Measurements from ENCODE around the gene MED13L. TPM values are rescaled to one million over a fixed set of nuclear protein-coding genes. Genes with fewer than 3 reads are reported as not detected.

MED13L gene
- total RNA-seq, 2 donors from 2014 or later = 55.0 to 64.1 TPM

DNA sequence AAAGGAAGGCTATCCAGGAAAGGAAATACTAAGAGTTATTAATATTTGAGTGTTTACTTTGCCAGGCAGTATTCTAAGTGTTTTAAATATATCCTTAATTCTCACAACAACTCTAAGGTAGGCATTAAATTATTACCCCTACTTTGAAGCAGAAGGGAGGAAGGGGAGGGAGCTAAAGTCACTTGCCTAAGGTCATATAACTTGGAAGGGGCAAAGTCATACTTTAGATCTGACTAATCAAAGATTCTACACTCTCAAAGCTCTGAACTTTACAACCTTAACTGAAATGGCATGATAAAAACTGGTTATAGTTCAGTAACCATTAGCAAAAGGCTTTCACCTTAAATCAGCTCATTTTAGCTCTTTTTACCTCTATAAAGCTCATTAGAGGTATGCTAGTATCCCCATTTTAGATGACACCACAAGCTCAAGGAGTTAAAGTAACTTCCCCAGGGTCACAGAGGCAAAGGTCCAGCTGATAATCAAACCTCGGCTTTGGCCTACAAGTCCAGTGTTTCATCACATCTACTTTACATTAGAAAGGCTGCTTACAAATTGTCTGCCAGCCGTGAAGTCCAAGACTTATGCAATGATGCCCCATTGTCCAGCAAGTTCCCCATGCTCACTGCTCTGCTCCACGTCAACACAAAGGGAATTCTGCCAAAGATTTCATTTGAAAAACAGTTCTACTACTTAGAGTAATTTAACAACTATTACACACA, 223.9 kb downstream of the MED13L start:
- Histone ChIP-seq H3K27ac (peak overlapping the region; percentile 4 to 22), H3K4me3 (no peak overlapping the region), H3K36me3 (no peaks in the 10 kb centered on the region), H3K9me3 (no peaks in the 10 kb centered on the region), H3K4me1 (peaks cover 0 to 51% of the 10 kb centered on the region in 2 donors), H3K27me3 (no peaks in the 10 kb centered on the region)
- TF ChIP-seq, protein P1, sequence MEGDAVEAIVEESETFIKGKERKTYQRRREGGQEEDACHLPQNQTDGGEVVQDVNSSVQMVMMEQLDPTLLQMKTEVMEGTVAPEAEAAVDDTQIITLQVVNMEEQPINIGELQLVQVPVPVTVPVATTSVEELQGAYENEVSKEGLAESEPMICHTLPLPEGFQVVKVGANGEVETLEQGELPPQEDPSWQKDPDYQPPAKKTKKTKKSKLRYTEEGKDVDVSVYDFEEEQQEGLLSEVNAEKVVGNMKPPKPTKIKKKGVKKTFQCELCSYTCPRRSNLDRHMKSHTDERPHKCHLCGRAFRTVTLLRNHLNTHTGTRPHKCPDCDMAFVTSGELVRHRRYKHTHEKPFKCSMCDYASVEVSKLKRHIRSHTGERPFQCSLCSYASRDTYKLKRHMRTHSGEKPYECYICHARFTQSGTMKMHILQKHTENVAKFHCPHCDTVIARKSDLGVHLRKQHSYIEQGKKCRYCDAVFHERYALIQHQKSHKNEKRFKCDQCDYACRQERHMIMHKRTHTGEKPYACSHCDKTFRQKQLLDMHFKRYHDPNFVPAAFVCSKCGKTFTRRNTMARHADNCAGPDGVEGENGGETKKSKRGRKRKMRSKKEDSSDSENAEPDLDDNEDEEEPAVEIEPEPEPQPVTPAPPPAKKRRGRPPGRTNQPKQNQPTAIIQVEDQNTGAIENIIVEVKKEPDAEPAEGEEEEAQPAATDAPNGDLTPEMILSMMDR (IDR thresholded peaks at IDR 0.05) = no peak
- peak; percentile 69 for DNase-seq (ENCODE audit: low spot score)

GRCh38 chr12:116050275-116050674, 227.2 kb downstream of the MED13L start:
- Histone ChIP-seq H3K4me3 (no peak overlapping the region), H3K27me3 (no peaks in the 10 kb centered on the region), H3K36me3 (no peaks in the 10 kb centered on the region), H3K9me3 (no peaks in the 10 kb centered on the region), H3K4me1 (peaks cover 0 to 60% of the 10 kb centered on the region in 2 donors), H3K27ac (no peak overlapping the region)
- DNase-seq (ENCODE audit: low spot score) = no peak
- TF ChIP-seq, protein P1 (IDR thresholded peaks at IDR 0.05) = no peak

DNA sequence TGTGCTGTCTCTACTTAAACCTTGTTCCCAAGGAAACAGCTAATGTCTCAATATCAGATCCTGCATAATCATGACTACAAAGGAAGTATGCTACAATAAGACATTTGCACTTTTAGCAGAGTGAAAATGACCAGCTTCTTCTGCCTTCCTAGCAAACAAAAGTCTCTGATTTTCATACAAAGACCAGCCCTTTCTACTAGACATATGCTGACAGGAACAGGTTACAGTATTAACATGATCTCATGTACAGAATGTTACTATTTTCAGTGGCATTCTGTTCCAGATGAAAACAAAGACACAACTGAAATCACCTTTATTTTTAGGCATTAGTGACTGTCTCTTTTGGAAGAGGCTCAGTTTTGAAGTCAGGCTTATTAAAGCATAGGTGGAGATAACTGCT, 228.6 kb downstream of the MED13L start:
- H3K4me1 ChIP-seq = peaks cover 0 to 68% of the 10 kb centered on the region in 2 donors
- H3K4me3 ChIP-seq = no peak overlapping the region
- peak overlapping the region in 1 of 2 donors; percentile 2 for H3K27ac ChIP-seq
- H3K36me3 ChIP-seq = no peaks in the 10 kb centered on the region
- H3K9me3 ChIP-seq = no peaks in the 10 kb centered on the region
- TF ChIP-seq, protein P1 (IDR thresholded peaks at IDR 0.05) = no peak
- H3K27me3 ChIP-seq = no peaks in the 10 kb centered on the region
- DNase-seq (ENCODE audit: low spot score) = no peak

GRCh38 chr12:116046039-116046438, 231.5 kb downstream of the MED13L start:
- H3K27me3 ChIP-seq = no peaks in the 10 kb centered on the region
- TF ChIP-seq, protein P1 (IDR thresholded peaks at IDR 0.05) = no peak
- no peaks in the 10 kb centered on the region for H3K9me3 ChIP-seq
- H3K4me1 ChIP-seq = peaks cover 0 to 50% of the 10 kb centered on the region in 2 donors
- no peak overlapping the region for H3K27ac ChIP-seq
- no peak overlapping the region for H3K4me3 ChIP-seq
- DNase-seq (ENCODE audit: low spot score) = no peak
- no peaks in the 10 kb centered on the region for H3K36me3 ChIP-seq

DNA sequence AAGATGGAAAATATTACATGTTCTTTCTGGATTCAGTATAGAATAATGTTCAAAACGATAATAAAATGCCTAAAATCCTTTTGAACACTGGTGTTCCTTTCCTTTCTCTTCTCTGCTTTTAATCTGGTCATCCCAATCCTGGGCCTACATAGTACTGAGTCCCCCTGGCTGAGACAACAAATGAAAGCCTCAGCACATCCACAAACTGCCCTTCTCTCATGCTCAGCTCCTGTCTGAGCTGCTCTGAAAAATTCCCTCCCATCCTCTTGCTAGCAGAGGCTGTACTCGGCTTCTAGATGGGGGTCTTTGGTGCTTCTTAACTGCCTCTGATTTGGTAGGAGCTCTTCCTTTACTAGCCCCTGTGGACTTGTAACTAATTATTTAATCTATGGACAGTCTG, 232.3 kb downstream of the MED13L start:
- Histone ChIP-seq H3K4me1 (peaks cover 0 to 44% of the 10 kb centered on the region in 2 donors), H3K36me3 (no peaks in the 10 kb centered on the region)
- TF ChIP-seq, protein P1 (IDR thresholded peaks at IDR 0.05) = no peak

More for the DNA sequence above, 232.3 kb downstream of the MED13L start:
- no peaks in the 10 kb centered on the region for H3K9me3 ChIP-seq
- no peak overlapping the region for H3K27ac ChIP-seq
- no peak overlapping the region for H3K4me3 ChIP-seq
- H3K27me3 ChIP-seq = no peaks in the 10 kb centered on the region
- DNase-seq (ENCODE audit: low spot score) = no peak

Data from right atrium auricular region (tissue), 2 donors.